Breast epithelium (tissue), 3 donors: ENCODE data around the gene GNAT3.

Experiments used
- POLR2A ChIP-seq: fragments of 450-650 bp; IDR thresholded peaks from one replicate; pipeline ENCODE4 v1.6.1; 2016; ENCODE audit warnings: antibody characterized with exemption, mild to moderate bottlenecking, moderate library complexity
- TF ChIP-seq, protein P1 (sequence below), 3 donors: fragments of 450-650 bp; IDR thresholded peaks; one replicate each; pipeline ENCODE4 v1.5.1; 2016 to 2017; ENCODE audit warnings: antibody characterized with exemption in 3 of 3, mild to moderate bottlenecking in 3 of 3, moderate library complexity in 3 of 3

GRCh38 chr7:80521809-80522208, 9.9 kb upstream of the GNAT3 start:
- TF ChIP-seq, protein P1, sequence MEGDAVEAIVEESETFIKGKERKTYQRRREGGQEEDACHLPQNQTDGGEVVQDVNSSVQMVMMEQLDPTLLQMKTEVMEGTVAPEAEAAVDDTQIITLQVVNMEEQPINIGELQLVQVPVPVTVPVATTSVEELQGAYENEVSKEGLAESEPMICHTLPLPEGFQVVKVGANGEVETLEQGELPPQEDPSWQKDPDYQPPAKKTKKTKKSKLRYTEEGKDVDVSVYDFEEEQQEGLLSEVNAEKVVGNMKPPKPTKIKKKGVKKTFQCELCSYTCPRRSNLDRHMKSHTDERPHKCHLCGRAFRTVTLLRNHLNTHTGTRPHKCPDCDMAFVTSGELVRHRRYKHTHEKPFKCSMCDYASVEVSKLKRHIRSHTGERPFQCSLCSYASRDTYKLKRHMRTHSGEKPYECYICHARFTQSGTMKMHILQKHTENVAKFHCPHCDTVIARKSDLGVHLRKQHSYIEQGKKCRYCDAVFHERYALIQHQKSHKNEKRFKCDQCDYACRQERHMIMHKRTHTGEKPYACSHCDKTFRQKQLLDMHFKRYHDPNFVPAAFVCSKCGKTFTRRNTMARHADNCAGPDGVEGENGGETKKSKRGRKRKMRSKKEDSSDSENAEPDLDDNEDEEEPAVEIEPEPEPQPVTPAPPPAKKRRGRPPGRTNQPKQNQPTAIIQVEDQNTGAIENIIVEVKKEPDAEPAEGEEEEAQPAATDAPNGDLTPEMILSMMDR (IDR thresholded peaks at IDR 0.05): no peak
- TF ChIP-seq POLR2A: no peak
